Thyroid gland (tissue), 4 donors: ENCODE results near the gene AVPR1B.

Experiments used
- POLR2A ChIP-seq, 2 donors: fragments of 450-650 bp; IDR thresholded peaks; one replicate each; pipeline ENCODE4 v1.6.1; 2017; ENCODE audit warnings: antibody characterized with exemption in 2 of 2, mild to moderate bottlenecking in 2 of 2, moderate library complexity in 1 of 2
- TF ChIP-seq, protein P1 (sequence below), 6 experiments: fragments of 200-600 bp in 3 of 6; fragments of 450-650 bp in 3 of 6; sonication (generic) in 3 of 6; IDR thresholded peaks; one replicate each; pipeline ENCODE4 v1.5.1; 2016 to 2019; ENCODE audit warnings: antibody characterized with exemption in 6 of 6, mild to moderate bottlenecking in 2 of 6, inconsistent platforms in 1 of 6, moderate library complexity in 1 of 6

DNA sequence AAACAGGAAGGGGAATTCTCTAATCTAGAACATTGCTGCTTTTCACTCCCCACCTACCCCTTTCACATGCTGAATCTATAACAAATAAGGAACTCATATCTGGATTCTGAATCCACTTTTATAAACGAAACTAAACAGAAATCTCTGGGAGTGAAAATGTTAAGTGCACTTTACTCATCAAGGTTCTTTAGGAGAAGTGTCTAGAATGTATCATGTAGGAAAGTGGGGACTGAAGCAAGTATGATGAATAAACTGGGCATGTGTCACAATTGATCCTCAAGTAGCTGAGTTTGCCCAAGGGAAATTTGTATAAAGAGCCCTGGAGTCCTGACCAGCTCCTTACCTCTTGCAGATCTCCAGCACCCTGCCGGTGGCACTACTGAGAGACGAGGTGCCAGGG lies 19.8 kb downstream of the AVPR1B start:
- TF ChIP-seq, protein P1, sequence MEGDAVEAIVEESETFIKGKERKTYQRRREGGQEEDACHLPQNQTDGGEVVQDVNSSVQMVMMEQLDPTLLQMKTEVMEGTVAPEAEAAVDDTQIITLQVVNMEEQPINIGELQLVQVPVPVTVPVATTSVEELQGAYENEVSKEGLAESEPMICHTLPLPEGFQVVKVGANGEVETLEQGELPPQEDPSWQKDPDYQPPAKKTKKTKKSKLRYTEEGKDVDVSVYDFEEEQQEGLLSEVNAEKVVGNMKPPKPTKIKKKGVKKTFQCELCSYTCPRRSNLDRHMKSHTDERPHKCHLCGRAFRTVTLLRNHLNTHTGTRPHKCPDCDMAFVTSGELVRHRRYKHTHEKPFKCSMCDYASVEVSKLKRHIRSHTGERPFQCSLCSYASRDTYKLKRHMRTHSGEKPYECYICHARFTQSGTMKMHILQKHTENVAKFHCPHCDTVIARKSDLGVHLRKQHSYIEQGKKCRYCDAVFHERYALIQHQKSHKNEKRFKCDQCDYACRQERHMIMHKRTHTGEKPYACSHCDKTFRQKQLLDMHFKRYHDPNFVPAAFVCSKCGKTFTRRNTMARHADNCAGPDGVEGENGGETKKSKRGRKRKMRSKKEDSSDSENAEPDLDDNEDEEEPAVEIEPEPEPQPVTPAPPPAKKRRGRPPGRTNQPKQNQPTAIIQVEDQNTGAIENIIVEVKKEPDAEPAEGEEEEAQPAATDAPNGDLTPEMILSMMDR (IDR thresholded peaks at IDR 0.05), result no peak
- no peak for TF ChIP-seq POLR2A (IDR thresholded peaks at IDR 0.05)
